Gastrocnemius medialis (tissue), 4 donors: ENCODE measurements around the gene NT5DC3.

Source experiments
- CTCF ChIP-seq, 5 experiments: fragments of 450-650 bp in 3 of 5; fragments of 200-600 bp in 2 of 5; sonication (generic) in 2 of 5; IDR thresholded peaks in 4 of 5; conservative IDR thresholded peaks in 1 of 5; 1 replicate in 4 of 5; 2 replicates in 1 of 5; pipeline ENCODE4 v1.5.1; 2016 to 2019; ENCODE audit warnings: antibody characterized with exemption in 5 of 5, mild to moderate bottlenecking in 3 of 5, moderate library complexity in 3 of 5
- POLR2A ChIP-seq, 2 donors: fragments of 450-650 bp; IDR thresholded peaks; one replicate each; pipeline ENCODE4 v1.6.1; 2017; ENCODE audit warnings: antibody characterized with exemption in 2 of 2, mild to moderate bottlenecking in 2 of 2, moderate library complexity in 2 of 2

- peak in 1 of 5 experiments; percentile 12 for TF ChIP-seq CTCF (IDR thresholded peaks at IDR 0.05 in 4 of 5, conservative IDR thresholded peaks at IDR 0.05 in 1 of 5)
- TF ChIP-seq POLR2A (IDR thresholded peaks at IDR 0.05) = peak; percentile 93 to 97
These were observed at the start of gene NT5DC3 for GRCh38 chr12:103840876-103841689.
